K562 (cell line): ENCODE results near the gene CAMK1D. TPM values are rescaled to one million over a fixed set of nuclear protein-coding genes. Genes with fewer than 3 reads are reported as not detected.

Experiments used
- ATAC-seq: fragments of 200-7000 bp; cut with Tn5 transposase; 3 replicates; pipeline ENCODE4 v1.9.1; 2020; ENCODE audit warnings: moderate library complexity
- BruUV-seq: library from RNA; stranded (reverse); fragments of 400-500 nt; replicated peaks from 2 replicates; lab custom pipeline; 2021; lab: Mats Ljungman, UMichigan
- CTCF ChIA-PET: fragments of 300-600 bp; formaldehyde crosslinking; extraction: SDS; loops from one replicate; lab custom pipeline; 2021; ENCODE audit warnings: low intra/inter-chr PET ratio; lab: Yijun Ruan, JAX
- POLR2A ChIA-PET: fragments of 300-600, 350-650 bp; sonication (Branson Sonifier 250); formaldehyde crosslinking; extraction: SDS; loops from one replicate; lab custom pipeline; 2021; ENCODE audit warnings: antibody characterized with exemption, inconsistent platforms; lab: Yijun Ruan, JAX
- DNase-seq, 4 experiments: peaks; one replicate each; pipeline versions ENCODE4 v3.0.0 to v3.0.0-alpha.2; 2011 to 2018; ENCODE audit warnings: low spot score in 3 of 4, mixed read lengths in 3 of 4; ENCODE audit errors: extremely low read depth in 1 of 4
- FAIRE-seq: peaks from 2 replicates; lab custom pipeline; 2011; peaks lifted over from hg19 to GRCh38; lab: Jason Lieb, UNC
- H2AFZ ChIP-seq: 2 replicates; pipeline ENCODE4 v1.6.0; 2011; ENCODE audit warnings: low read depth, low read length, control low read depth, inconsistent platforms
- H3K27ac ChIP-seq: fragments of 200-600 bp; 3 replicates; pipeline ENCODE4 v1.8.0; 2011; ENCODE audit warnings: low read depth, mild to moderate bottlenecking, control low read depth, inconsistent platforms, low read length, moderate library complexity, mixed read lengths; ENCODE audit errors: extremely low read depth
- H3K27me3 ChIP-seq, 2 experiments: fragments of 300-600 bp in 1 of 2; 2 replicates in 1 of 2; 3 replicates in 1 of 2; pipeline versions ENCODE4 v1.6.0 to v1.8.0; 2011; ENCODE audit warnings: inconsistent platforms in 2 of 2, low read length in 2 of 2, mild to moderate bottlenecking in 1 of 2, mixed read lengths in 1 of 2, moderate library complexity in 1 of 2; ENCODE audit not compliant: control insufficient read depth in 2 of 2, insufficient read depth in 2 of 2
- H3K36me3 ChIP-seq: fragments of 300-600 bp; 3 replicates; pipeline ENCODE4 v1.8.0; 2011; ENCODE audit warnings: mild to moderate bottlenecking, low read length, inconsistent platforms; ENCODE audit not compliant: control insufficient read depth, insufficient read depth
- H3K4me1 ChIP-seq, 2 experiments: fragments of 200-600 bp in 1 of 2; replicated peaks in 1 of 2; 2 replicates in 1 of 2; 3 replicates in 1 of 2; pipeline versions ENCODE4 v1.5.1 to v1.8.0; 2011; ENCODE audit warnings: inconsistent platforms in 2 of 2, low read length in 2 of 2, mild to moderate bottlenecking in 1 of 2, mixed read lengths in 1 of 2, moderate library complexity in 1 of 2; ENCODE audit not compliant: control insufficient read depth in 2 of 2, insufficient read depth in 2 of 2
- H3K4me2 ChIP-seq: 2 replicates; pipeline ENCODE4 v1.6.1; 2011; ENCODE audit warnings: low read length, control low read depth, inconsistent platforms, mixed read lengths; ENCODE audit not compliant: insufficient read depth
- H3K4me3 ChIP-seq: fragments of 200-600 bp; sonication (generic), shearing (Covaris generic); 2 replicates; pipeline ENCODE4 v1.5.1; 2016; ENCODE audit warnings: control low read depth, inconsistent platforms
- H3K79me2 ChIP-seq: fragments of 200-600 bp; 3 replicates; pipeline ENCODE4 v1.8.0; 2011; ENCODE audit warnings: low read length, inconsistent platforms; ENCODE audit not compliant: control insufficient read depth, insufficient read depth
- H3K9ac ChIP-seq, 2 experiments: 2 replicates each; pipeline versions ENCODE4 v1.6.0 to v1.6.1; 2011; ENCODE audit warnings: low read depth in 2 of 2, low read length in 2 of 2, control low read depth in 1 of 2, inconsistent platforms in 1 of 2, mild to moderate bottlenecking in 1 of 2, mixed read lengths in 1 of 2; ENCODE audit not compliant: insufficient read depth in 1 of 2
- H3K9me1 ChIP-seq: one replicate; pipeline ENCODE4 v1.6.0; 2011; ENCODE audit warnings: inconsistent platforms, mild to moderate bottlenecking, low read length, moderate library complexity; ENCODE audit not compliant: control insufficient read depth, insufficient read depth
- H3K9me3 ChIP-seq: replicated peaks from 2 replicates; pipeline ENCODE4 v1.5.1; 2011; ENCODE audit warnings: low read depth, low read length, inconsistent platforms; ENCODE audit not compliant: control insufficient read depth, insufficient read depth
- H4K20me1 ChIP-seq: replicated peaks from 2 replicates; pipeline ENCODE4 v1.6.1; 2011; ENCODE audit warnings: low read length, inconsistent platforms, mixed read lengths; ENCODE audit not compliant: control insufficient read depth, insufficient read depth
- ARID4B ChIP-seq: sonication (generic); formaldehyde crosslinking; IDR thresholded peaks from 2 replicates; pipeline ENCODE4 v1.8.0; 2022; ENCODE audit warnings: mild to moderate bottlenecking, missing genetic modification reagents
- HLTF ChIP-seq: fragments of 450-650 bp; IDR thresholded peaks from 2 replicates; pipeline ENCODE4 v1.6.1; 2016
- HNRNPH1 ChIP-seq: fragments of 200-400 bp; formaldehyde crosslinking; optimal IDR thresholded peaks from 2 replicates; pipeline ENCODE3; 2017; ENCODE audit warnings: low read depth, mild to moderate bottlenecking, low read length, moderate library complexity
- KDM5B ChIP-seq: fragments of 200-600 bp; sonication (generic); IDR thresholded peaks from 2 replicates; pipeline ENCODE4 v1.6.1; 2012; ENCODE audit warnings: low read depth, mild to moderate bottlenecking, moderate library complexity, low read length, control low read depth, inconsistent platforms; ENCODE audit not compliant: insufficient replicate concordance
- LARP7 ChIP-seq: fragments of 450-650 bp; IDR thresholded peaks from 2 replicates; pipeline ENCODE4 v1.6.1; 2016
- MBD1 ChIP-seq: fragments of 250-450 bp; sonication (Bioruptor Pico); IDR thresholded peaks from 2 replicates; pipeline ENCODE4 v1.8.0; 2022; ENCODE audit warnings: inconsistent platforms
- MXD1 ChIP-seq: fragments of 250-450 bp; sonication (Bioruptor Pico); IDR thresholded peaks from 2 replicates; pipeline ENCODE4 v1.8.0; 2021; ENCODE audit warnings: borderline replicate concordance, mild to moderate bottlenecking, moderate library complexity; ENCODE audit not compliant: poor library complexity, severe bottlenecking
- NR2F6 ChIP-seq: fragments of 450-650 bp; formaldehyde crosslinking; IDR thresholded peaks from 2 replicates; pipeline ENCODE4 v1.4.0; 2020; ENCODE audit warnings: mild to moderate bottlenecking
- RBM22 ChIP-seq: fragments of 200-400 bp; formaldehyde crosslinking; IDR thresholded peaks from 2 replicates; pipeline ENCODE4 v1.6.1; 2018; ENCODE audit warnings: low read length, low read depth; ENCODE audit not compliant: poor library complexity, severe bottlenecking
- RFX5 ChIP-seq: IDR thresholded peaks from 2 replicates; pipeline ENCODE4 v1.6.1; 2011; ENCODE audit warnings: low read depth, mild to moderate bottlenecking, improper control_type of control experiment, low read length
- SMAD1 ChIP-seq: fragments of 150-350 bp; IDR thresholded peaks from 2 replicates; pipeline ENCODE4 v1.6.1; 2014; ENCODE audit warnings: low read length, low read depth; ENCODE audit not compliant: partially characterized antibody
- ZBTB17 ChIP-seq: fragments of 450-650 bp; formaldehyde crosslinking; IDR thresholded peaks from 2 replicates; pipeline ENCODE4 v1.4.0; 2020; ENCODE audit warnings: mild to moderate bottlenecking
- ZNF347 ChIP-seq: fragments of 450-650 bp; formaldehyde crosslinking; IDR thresholded peaks from 2 replicates; pipeline ENCODE4 v1.4.0; 2020; ENCODE audit warnings: low read depth, mild to moderate bottlenecking, moderate library complexity
- whole genome bisulfite sequencing: fragments of 100-300 bp; shearing (Covaris generic); methylation state at CpG from one replicate; pipeline ENCODE4 v1.1.6; 2016; ENCODE audit warnings: low coverage, mixed read lengths; ENCODE audit not compliant: insufficient coverage; ENCODE audit errors: missing lambda C conversion rate; 5-methylcytosine and 5-hydroxymethylcytosine counted together
- in situ Hi-C: fragments of 300-500 bp; cut with MboI; formaldehyde crosslinking; loops from 4 replicates; pipeline ENCODE4 v1.15.0; 2018; ENCODE audit warnings: inconsistent platforms, mixed read lengths
- intact Hi-C: fragments of 100-400 bp; cut with micrococcal nuclease; formaldehyde crosslinking; loops from 2 replicates; pipeline ENCODE4 v1.14.2; 2022
- polyA plus RNA-seq, 8 experiments: library from polyadenylated mRNA; depleted of rRNA in 4 of 8; stranded (reverse) in 5 of 8; unstranded in 3 of 8; fragments of >200 nt; fragmentation: Nextera tagmentation in 2 of 8; fragmentation: Illumina TruSeq in 1 of 8; extraction: Ambion mirVana in 2 of 8; extraction: Trizol in 1 of 8; gene quantifications; 2 replicates each; pipeline versions ENCODE4 v1.2.1 to v1.2.3, GENCODE V29; 2011 to 2014; ENCODE audit warnings: inconsistent platforms in 1 of 8, missing spikeins in 1 of 8
- total RNA-seq, 7 experiments: library from RNA; depleted of rRNA in 6 of 7; stranded (reverse); fragments of >200 nt in 6 of 7; fragmentation: Illumina TruSeq in 2 of 7; extraction: Trizol in 2 of 7; gene quantifications; 2 replicates each; pipeline versions ENCODE4 v1.2.1 to v1.2.3, GENCODE V29; 2011 to 2021; ENCODE audit warnings: low replicate concordance in 1 of 7

CAMK1D gene
- total and polyA plus RNA-seq, 9 of the 15 experiments (the other 6 are each of a cell fraction or from before 2014, with no cell fraction given): 0.12 to 0.24 (median 0.20) TPM; not detected in 5

GRCh38 chr10:12628153-12628552, 278.8 kb downstream of the CAMK1D start:
- CTCF ChIA-PET: no interaction called here
- intact Hi-C loops: no loop called here
- in situ Hi-C loops: no loop called here

More at GRCh38 chr10:12628153-12628552, 278.8 kb downstream of the CAMK1D start:
- BruUV-seq: no TSS peak
- DNase-seq (no peak), ATAC-seq (no peak), FAIRE-seq (no peak)
- Histone ChIP-seq H3K36me3 (no peaks in the 10 kb centered on the region), H3K9me3 (no peaks in the 10 kb centered on the region), H4K20me1 (no peaks in the 10 kb centered on the region; the same call in 1 of the 2 replicates), H3K4me3 (no peak overlapping the region), H3K79me2 (no peaks in the 10 kb centered on the region), H3K4me1 (no peaks in the 10 kb centered on the region), H2AFZ (no peak overlapping the region), H3K27me3 (peaks cover 2 to 17% of the 10 kb centered on the region in 2 experiments; a peak in 2 of 5 replicates), H3K9me1 (no peaks in the 10 kb centered on the region), H3K4me2 (no peak overlapping the region), H3K27ac (no peak overlapping the region), H3K9ac (no peak overlapping the region)
- TF ChIP-seq HLTF (no peak), NR2F6 (CRISPR knock-in tag) (no peak), SMAD1 (no peak), RBM22 (no peak), KDM5B (no peak), MXD1 (CRISPR knock-in tag) (no peak), ZNF347 (CRISPR knock-in tag) (no peak), RFX5 (no peak), ZBTB17 (CRISPR knock-in tag) (no peak), MBD1 (CRISPR knock-in tag) (no peak), LARP7 (no peak), ARID4B (CRISPR knock-in tag) (no peak), HNRNPH1 (no peak)
- POLR2A ChIA-PET: no interaction called here
- 0% methylated on average over 2 of the region's 2 CpGs for WGBS
